NCI-H2227 treated with DMSO at 0.1 percent for 48 hours (cell line): ENCODE data around the gene PRKCG.
"Not testable (repeated sequence)": the region's sequence is repeated elsewhere in the genome, so short reads cannot be mapped to it uniquely, and the experiment has no call there.

Experiments
- DNase-seq: peaks from one replicate; lab custom pipeline; 2025; lab: John Stamatoyannopoulos, UW

Gene PRKCG

DNA sequence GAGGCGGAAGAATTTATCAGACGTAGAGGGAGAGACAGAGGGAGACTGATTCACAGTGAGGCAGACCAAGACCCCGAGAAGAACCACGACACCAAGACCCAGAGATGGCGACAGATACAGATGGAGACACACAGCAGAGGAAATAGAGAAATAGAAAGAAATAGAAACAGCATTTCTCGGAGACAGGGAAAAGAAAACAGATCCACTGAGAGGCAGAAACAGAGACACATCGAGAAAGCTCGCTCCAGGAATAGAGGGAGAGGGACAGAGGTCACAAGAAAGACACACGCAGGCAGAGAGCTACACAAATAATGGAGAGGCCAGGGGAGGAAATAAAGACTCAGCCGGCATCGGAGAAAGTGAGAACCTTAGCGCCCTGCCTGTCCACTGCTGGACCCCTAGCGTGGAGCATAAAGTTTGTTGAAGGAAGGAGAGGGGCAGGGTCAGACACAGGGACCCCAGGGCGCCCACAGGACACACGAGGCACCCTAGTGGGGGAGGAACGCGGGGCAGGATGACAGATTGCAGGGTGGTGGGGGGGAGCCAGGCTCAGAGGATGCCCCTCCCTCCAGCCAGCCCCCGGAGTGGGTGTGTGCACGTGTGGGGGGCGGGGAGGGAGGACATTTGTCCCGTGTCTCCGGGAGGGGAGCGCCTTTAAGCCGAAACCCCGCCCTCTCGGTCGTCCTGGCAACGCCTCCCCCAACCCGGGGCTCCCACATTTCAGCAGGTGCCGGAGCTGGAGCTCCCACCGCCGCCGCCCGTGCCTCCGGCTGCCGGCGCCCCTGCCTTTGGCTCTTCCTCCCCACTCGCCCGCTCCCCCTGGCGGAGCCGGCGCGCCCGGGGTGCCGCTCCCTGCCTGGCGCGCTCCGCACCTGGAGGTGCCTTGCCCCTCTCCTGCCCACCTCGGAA lies at the start of gene PRKCG:
TSS of gene PRKCG (plus strand) at position 716 of the 909 bp plus-strand sequence. CDS start 298 bp downstream, outside the sequence.
- peak; percentile 93 for DNase-seq

DNA sequence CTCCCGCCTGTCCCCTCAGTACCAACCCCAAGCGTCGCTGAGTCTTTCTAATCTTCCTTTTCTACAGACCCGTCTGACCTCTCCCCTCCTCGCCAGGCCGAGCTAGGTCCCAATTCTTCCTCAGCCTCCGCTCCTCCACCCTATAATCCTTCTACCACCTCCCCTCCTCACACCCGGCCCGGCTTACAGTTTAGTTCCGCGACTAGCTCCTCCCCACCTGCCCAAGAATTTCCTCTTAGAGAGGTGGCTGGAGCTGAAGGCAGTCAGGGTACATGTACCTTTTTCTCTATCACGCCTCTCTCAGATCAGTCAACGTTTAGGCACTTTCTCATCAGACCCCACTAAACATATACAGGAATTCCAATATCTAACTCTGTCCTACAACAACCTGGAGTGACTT lies 49.1 kb upstream of the PRKCG start:
- not testable (repeated sequence) for DNase-seq

DNA sequence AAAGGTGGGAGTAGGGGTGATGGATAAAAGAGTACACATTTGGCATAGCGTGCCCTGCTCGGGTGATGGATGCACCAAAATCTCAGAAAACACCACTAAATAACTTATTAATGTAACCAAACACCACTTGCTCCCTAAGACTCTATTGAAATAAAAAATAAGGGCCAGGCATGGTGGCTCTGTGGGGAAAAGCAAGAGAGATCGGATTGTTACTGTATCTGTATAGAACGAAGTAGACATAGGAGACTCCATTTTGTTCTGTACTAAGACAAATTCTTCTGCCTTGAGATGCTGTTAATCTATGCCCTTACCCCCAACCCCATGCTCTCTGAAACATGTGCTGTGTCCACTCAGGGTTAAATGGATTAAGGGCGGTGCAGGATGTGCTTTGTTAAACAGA lies 43.6 kb upstream of the PRKCG start:
- DNase-seq, result not testable (repeated sequence)

DNA sequence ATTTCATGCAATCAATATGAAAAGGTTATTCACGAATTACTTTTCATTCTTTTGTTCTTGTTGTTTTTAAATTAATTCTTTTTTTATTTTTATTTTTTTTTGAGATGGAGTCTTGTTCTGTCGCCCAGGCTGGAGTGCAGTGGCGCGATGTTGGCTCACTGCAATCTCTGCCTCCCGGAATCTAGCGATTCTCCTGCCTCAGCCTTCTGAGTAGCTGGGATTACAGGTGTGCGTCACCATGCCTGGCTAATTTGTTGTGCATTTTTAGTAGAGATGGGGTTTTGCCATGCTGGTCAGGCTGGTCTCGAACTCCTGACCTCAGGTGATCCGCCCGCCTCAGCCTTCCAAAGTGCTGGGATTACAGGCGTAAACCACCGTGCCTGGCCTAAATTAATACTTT lies 41.8 kb upstream of the PRKCG start:
- DNase-seq, result not testable (repeated sequence)

DNA sequence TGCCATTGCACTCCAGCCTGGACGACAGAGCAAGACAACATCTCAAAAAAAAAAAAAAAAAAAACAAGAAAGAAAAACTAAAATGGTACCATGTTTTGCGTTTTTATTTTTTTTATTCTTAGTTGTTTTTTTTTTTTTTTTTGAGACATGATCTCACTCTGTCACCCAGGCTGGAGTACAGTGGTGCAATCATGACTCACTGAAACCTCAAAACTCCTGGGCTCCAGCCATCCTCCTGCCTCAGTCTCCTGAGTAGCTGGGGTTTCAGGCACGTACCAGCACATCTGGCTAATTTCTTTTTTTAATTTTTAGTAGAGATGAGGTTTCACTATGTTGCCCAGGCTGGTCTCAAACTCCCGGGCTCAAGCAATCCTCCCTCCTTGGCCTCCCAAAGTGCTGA lies 41.1 kb upstream of the PRKCG start:
- DNase-seq, result not testable (repeated sequence)

DNA sequence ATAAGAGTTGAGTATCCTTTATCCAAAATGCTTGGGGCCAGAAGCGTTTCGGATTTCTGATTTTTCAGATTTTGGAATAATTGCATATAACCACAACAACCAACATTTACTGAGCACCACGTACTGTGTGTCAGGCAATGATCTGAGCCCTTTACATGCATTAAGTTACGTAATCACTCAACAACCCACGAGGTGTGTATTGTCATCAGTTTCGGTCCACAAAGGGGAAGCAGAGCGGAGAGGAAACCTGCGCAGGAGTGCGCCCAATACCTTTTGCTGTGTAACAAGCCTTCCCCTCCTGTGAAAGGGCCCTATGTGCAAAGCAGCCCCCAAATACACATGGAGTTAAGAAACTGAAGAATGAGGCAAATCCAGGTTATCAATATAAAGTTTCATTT lies 37.1 kb upstream of the PRKCG start:
- no peak for DNase-seq

DNA sequence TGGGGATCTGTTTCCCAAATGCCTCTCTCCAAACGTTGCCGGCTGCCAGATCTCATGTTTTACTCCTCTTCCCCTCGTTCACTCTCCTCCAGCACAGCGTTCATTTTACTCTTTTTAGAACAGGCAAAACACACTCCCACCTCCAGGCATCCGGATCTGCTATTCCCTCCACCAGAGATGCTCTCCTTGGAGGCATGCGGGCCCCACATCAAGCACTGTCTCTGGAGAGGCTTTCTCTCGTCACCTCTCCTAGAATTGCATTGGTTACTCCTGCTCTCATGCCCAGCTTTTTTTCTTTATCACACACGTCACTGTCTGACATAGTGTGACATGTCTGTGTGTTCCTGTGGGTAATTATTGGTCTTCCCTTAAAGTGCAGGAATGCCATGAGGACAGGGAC lies 34.4 kb upstream of the PRKCG start:
- no peak for DNase-seq

DNA sequence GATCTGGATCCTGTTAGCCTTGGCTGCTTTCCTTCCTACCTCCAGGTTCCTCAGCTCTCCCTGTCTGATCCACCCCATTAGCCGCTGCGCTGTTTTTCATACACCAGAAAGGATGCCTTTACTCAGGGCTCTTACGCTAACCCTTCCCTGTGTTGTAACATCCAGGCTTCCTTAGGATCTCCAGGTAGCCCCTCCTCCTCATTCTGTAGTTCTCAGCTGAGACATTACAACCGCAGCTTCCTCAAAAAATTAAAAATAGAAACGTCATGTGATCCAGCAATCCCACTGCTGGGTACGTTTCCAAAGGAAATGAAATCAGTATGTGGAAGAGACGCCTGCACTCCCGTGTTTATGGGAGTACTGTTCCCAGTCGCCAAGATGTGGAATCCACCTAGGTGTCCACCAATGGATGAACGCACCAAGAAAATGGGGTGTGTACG lies 32.7 kb upstream of the PRKCG start:
- no peak for DNase-seq

DNA sequence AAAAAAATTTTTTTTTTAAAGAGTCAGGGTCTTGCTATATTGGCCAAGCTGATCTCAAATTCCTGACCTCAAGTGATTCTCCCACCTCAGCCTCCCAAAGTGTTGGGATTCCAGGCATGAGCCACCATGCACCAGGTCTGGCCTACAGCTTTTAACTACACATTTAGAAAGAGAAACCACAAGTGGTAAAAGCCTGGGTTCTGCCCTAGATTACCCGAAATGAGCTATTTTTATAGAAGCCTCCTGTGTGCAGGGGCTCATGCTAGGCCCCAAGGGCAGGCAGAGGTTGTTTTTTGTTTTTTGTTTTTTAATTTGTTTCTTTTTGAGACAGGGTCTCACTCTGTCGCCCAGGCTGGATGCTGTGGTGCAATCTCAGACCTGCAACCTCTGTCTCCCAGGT lies 28.3 kb upstream of the PRKCG start:
- no peak for DNase-seq

DNA sequence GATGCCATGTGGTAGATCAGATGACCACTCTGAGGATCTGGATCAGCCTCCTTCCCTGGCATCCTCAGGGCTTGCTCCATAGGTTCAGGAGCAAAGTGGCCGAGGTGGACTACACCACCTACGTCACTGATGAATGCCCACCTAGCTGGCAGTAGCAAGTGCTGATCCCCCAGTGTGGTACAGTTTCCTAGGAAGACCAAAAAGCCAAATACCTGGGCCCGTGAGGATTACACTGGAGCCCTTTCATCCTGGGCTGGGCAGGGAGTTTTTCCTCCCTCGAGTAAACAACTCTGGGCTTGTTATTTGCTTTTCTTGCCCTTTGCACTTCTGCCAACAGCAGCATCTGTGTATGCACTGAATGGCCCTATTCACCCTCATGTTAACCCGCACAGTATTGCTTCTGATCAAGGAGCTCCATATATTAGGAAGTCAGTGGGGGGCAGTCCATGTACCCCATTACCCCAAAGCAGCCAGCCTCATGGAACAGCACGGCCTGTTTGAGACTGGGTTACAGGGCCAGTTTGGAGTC lies 17.6 kb upstream of the PRKCG start:
- DNase-seq, result no peak

DNA sequence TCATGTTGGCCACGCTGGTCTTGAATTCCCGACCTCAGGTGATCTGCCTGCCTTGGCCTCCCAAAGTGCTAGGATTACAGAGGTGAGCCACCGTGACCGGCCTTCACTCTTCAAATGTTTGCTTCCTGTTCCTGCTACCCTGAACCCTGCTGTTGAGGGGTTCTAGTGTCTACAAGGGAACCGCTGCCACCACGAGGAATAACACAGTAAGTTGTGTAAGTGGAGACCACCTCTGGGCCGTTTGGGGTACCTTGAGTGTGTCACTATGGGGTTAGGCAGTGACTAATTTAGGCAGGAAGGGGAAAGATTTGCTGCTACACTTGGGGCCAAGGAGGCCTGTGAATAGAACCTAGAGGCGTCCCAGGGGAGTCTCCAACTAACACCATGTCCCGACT lies 16.5 kb upstream of the PRKCG start:
- no peak for DNase-seq

DNA sequence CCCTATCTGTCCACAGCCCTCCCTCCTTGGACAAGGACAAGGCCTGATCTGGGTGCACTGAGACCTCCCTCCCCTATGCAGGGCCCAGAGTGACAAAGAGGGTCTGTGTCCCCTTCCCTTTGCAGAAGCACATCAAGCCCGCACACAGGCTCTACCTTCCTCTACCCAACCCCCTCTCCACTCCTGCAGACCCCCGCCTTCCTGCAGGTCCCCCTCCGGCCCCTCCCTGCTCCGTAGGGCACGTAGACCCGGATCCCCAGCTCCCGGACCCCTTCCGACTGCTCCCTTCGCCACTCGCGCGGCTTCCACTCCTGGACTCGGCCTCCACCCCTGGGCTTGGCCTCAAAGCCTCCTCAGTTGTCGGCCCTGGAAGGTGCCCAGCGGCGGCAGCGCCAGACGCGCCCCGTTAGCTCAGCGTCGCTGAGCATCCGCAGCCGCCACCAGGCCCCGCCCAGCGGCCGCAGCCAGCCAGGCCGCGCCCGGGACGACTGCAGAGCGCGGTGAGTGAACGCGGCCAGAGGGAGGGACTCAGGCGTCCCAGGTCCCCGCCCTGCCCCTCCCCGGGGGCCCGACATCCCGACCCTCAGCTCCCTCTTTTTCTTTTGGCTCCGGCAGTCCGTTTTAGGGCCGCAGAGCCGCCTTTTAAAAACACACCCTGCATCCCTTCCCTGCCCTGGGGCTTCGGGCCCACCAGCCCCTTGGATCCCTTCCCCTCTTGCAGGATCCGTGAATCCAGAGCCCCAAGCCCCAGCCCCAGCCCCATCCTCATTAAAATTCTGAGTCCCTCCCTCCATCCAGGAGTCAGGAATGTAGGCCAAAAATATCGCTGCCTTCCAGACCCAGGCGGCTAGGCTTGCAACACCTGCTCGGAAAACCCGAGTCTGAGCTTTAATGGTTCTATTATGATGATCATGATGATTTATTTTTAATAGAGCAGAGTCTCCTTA lies 15.8 kb upstream of the PRKCG start:
- peak; percentile 81 for DNase-seq

DNA sequence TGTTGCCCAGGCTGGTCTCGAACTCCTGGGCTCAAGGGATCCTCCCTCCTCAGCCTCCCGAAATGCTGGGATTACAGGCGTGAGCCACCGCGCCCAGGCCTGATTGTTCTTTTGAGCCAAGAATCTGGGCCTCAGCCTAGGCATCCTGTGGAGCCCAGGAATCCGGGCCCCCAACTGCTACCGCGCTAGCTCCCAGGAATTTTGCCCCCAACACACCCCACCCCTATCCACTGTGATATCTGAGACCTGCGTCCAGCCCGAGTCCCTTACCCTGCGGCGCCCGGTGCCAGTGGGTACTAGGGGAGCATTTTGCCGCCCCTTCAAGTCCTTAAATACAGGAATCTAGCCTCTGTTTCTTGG lies 15.2 kb upstream of the PRKCG start:
- DNase-seq, result no peak

DNA sequence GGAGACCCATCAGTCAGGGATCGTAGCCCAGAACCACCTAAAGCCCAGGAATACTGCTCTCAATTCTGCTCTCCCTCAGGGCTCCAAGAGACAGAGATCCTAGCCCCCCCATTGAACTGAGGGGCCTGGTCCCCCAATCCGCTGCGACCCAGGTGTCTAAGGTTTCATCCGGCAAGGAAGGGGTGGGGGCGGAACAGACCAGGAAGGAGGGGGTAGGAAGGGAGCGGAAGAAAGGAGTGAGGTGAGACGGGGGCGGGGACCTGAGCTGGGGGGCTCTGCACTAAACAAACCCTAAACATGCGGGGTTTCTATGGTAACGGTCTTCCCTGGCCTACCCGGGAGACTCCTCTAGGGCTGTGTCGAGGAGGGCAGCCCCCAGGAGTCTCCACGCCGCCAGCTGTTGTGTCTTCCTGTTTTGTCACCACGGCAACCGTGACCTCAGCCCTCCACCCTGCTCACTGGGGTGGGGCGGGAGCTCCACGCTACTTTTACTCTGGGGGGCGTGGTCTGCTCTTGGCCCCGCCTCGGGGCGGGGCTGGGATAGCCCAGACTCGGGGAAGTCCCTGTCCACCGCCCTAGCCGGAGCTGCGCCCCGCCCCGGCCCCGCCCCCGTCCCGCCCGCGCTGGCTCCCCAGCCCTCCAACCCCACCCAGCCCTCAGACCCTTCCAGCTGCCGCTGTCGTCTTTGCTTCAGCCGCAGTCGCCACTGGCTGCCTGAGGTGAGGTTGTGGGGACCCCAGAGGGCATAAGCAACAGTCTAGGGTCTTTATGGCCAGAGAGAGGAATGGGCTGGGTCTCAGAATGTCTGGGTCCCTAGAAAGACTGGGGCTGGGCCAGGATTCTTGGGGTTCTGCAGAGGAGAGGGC lies 14.5 kb upstream of the PRKCG start, which contains the start of gene MYADM:
TSS of gene MYADM (plus strand) at position 659 of the 866 bp plus-strand sequence. CDS start 5,647 bp downstream, outside the sequence.
- DNase-seq, result peak; percentile 100

DNA sequence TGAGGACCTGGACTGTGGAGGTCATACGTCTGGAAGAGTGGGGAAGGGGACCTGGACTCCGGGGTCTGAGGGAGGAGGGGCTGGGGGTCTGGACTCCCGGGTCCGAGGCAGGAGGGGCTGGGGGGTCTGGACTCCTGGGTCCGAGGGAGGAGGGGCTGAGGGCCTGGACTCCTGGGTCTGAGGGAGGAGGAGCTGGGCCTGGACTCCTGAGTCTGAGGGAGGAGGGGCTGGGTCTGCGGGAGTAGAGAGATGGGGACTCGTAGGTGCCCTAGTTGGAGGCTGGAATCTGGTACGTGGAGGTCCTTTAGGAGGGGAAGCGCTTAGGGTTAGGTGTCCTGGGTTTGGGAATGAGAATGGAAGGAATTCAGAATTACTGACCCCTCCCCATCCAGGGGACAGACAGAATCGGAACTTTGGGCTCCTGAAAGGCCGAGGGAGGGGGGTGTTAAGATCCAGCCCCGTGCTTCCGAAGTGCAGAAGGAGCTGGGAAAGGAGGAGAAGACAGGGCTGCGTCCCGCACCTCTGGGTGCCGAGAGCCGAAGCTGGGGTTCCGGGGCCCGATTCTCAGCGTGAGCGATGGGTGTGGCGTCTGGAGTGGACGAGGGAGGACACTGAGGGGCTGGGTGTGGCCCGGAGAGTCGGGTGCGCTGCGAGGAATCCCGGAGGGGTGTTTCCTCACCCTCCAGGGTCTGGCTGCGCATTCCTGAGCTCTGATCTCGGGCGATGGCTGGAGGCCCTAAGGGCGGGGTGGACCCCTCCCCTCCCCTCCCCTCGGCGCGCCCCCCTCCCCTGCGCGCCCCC lies 13.7 kb upstream of the PRKCG start:
- no peak for DNase-seq

DNA sequence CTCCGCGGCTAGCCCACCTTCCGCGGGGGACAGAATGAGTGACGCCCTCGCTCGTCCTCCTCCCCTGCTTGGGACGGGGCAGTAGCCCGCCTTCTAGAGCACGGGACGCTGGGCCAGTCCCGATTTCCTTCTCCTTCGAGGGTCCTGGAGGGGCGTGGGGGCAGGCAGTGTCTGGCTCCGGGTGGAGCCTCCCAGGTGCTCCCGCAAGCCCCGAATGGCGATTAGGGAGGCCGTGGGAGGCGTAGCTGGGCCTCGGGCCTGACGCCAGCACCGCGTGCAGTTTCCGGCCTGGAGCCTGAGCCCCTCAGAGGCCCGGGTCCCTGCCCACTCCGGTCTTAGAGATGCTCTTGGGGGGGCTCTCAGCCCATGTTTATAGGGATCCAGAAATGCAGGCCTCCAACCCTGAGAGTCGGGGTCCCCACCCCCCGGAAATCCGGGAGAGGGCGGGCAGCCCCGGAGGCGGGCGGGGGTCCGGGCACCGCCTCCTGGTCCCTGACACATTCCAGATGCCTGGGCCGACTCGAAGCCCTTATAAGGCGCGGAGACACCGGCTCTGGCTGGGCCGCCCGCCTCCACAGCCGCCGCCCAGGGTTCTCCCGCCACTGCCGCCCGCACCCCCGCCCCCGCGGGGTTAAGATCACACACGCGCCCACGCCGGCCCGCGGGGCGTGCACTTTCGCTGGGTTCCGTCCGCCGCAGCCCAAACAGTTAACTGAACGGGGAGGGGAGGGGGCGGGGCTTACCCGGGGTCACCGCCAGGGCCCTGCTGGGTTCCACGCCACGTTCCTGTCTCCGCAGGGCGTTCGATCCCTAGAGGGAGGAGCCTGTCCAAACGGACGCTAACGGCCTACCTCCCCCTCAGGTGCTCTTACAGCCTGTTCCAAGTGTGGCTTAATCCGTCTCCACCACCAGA lies 12.8 kb upstream of the PRKCG start:
- DNase-seq, result peak; percentile 79

DNA sequence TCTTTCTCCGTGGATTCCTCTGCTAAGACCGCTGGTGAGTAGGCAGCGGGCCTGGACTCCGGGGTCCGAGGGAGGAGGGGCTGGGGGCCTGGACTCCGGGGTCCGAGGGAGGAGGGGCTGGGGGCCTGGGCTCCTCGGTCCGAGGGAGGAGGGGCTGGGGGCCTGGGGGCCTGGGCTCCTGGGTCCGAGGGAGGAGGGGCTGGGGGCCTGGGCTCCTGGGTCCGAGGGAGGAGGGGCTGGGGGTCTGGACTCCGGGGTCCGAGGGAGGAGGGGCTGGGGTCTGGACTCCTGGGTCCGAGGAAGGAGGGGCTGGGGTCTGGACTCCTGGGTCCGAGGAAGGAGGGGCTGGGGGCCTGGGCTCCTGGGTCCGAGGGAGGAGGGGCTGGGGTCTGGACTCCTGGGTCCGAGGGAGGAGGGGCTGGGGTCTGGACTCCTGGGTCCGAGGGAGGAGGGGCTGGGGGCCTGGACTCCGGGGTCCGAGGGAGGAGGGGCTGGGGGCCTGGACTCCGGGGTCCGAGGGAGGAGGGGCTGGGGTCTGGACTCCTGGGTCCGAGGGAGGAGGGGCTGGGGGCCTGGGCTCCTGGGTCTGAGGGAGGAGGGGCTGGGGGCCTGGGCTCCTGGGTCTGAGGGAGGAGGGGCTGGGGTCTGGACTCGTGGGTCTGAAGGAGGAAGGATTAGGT lies 12.1 kb upstream of the PRKCG start:
- DNase-seq, result not testable (repeated sequence)

DNA sequence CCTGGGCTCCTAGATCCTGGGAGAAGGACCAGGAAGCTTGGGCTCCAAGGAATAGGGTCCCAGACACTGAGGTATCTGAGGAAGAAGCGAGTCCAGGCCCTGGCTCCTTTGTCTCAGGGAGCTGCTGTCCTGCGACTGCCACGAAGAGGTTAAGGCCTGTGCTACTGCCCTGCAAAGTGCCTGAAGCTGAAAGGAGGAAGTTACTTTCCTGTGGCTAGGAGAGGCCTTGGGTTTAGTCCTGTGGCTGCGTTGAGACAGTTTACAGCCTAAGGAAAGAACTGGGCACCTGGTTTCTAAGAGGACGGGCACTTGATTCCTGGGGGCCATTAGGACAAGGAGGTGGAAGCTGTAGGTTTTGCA lies 11.5 kb upstream of the PRKCG start:
- DNase-seq, result no peak

DNA sequence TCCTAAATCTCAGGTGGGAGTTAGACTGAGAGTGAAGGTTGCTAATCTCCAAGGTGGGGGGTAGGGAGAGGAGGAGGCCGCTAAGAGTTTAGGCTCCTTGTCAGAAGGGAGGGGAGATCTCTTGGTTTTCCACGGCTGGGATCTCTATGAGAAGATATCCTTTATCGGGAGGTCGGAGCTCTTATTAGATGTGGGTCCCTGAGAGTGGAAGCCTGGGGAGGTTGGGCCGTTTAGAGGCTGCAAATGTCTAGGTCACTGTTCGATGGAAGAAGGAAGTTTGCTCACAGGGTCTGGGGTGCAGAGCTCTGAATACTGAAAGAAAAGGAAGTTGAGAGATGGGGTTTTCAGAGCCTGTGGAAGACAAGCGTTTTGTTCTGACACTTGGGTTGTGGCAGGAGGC lies 10.5 kb upstream of the PRKCG start:
- DNase-seq, result no peak
